Erythroblast (primary cell): ENCODE data around the gene RELA.
"Not testable (repeated sequence)": the region's sequence is repeated elsewhere in the genome, so short reads cannot be mapped to it uniquely, and the experiment has no call there.

Experiments used
- DNase-seq, 2 experiments: peaks; one replicate each; lab custom pipeline; 2025; lab: John Stamatoyannopoulos, UW
- GATA1 ChIP-seq: IDR thresholded peaks from 2 replicates; pipeline ENCODE4 v1.6.1; 2011; ENCODE audit warnings: low read depth, mild to moderate bottlenecking, control low read depth, low read length, moderate library complexity
- POLR2A ChIP-seq: IDR thresholded peaks from 2 replicates; pipeline ENCODE4 v1.6.1; 2011; ENCODE audit warnings: mild to moderate bottlenecking, low read length

Gene RELA

GRCh38 chr11:65649656-65650546 lies 12.8 kb downstream of the RELA start:
- no peak for DNase-seq
- no peak for TF ChIP-seq POLR2A
- no peak for TF ChIP-seq GATA1

DNA sequence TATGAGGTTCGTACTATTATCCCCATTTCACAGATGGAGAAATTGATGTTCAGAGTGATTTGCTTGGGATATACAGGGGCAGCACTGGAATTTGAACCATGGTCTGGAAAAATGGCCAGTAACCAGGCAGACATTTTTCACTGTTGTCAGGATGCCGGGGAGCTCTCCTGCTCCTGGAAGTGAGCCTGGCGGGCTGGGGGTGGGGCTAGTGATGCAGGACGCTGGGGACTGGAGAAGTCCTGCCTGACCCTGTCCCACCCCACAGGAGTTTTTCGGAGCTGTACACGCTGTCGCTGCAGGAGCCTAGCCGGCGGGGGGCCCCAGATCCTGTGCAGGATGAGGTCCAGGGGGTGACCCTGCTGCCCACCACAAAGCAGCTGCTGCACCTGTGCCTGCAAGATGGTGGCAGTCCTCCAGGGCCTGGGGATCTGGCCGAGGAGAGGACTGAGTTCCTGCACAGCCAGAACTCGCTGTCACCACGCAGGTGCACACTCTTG lies 13.7 kb downstream of the RELA start:
- no peak for DNase-seq
- TF ChIP-seq GATA1 (no peak), POLR2A (no peak)

DNA sequence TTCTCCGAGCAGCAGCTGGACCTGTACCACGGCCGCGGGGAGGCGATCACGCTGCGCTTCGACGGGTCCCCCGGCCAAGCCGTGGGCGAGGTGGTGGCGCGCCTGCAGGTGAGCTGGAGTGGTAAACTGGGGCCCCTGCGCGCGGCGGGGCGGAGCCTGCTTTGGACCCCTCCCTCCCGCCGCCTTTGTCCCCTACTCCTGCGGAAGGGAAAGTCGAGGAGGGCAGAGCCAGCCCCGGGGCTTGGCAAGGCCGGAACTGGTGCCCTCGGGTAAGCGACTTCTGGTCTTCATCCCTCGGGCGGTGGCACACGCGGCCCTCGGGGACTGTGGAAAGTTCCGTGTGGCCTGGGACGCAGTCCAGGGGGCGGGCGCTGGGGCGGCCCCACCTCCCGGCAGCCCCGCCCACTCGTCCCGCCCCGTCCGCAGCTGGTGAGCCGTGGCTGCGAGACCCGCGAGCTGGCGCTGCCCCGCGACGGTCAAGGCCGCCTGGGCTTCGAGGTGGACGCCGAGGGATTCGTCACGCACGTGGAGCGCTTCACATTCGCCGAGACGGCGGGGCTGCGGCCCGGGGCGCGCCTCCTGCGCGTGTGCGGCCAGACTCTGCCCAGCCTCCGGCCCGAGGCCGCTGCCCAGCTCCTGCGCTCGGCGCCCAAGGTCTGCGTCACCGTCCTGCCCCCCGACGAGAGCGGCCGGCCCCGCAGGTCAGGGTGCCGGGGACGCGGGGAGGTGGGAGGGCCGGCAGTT lies 15.6 kb downstream of the RELA start:
- DNase-seq, result no peak
- TF ChIP-seq POLR2A (no peak), GATA1 (no peak)

GRCh38 chr11:65646288-65646957 lies 16.3 kb downstream of the RELA start:
- no peak for DNase-seq
- TF ChIP-seq POLR2A (no peak), GATA1 (no peak)

DNA sequence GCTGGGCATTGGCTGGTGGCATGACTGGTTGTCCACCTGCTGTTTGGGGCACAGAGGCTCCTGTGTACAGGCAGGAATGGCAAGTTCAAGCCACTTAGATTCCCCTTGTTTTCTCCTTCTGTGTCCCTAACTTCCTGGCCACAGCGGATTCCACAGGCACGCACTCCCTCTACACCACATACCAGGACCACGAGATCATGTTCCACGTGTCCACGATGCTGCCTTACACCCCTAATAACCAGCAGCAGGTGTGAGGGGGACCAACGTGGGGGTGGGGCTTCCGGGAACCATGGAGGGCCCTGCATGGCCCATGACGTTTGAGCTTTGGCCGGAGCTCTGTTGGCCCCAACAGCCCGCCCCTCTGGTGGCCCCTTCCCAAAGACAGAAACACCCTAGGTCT lies 17.0 kb downstream of the RELA start:
- DNase-seq, result no peak
- no peak for TF ChIP-seq GATA1
- no peak for TF ChIP-seq POLR2A

- TF ChIP-seq POLR2A (no peak), GATA1 (no peak)
- no peak for DNase-seq
Observed at GRCh38 chr11:65644837-65645236, 17.9 kb downstream of the RELA start.

GRCh38 chr11:65643971-65644370 lies 18.7 kb downstream of the RELA start:
- DNase-seq, result peak; percentile 41 to 55

GRCh38 chr11:65642014-65642671 lies 20.6 kb downstream of the RELA start:
- TF ChIP-seq GATA1, result no peak
- no peak for TF ChIP-seq POLR2A
- DNase-seq, result peak; percentile 33 to 42

More at GRCh38 chr11:65643971-65644370, 18.7 kb downstream of the RELA start:
- TF ChIP-seq POLR2A, result no peak
- TF ChIP-seq GATA1, result no peak

DNA sequence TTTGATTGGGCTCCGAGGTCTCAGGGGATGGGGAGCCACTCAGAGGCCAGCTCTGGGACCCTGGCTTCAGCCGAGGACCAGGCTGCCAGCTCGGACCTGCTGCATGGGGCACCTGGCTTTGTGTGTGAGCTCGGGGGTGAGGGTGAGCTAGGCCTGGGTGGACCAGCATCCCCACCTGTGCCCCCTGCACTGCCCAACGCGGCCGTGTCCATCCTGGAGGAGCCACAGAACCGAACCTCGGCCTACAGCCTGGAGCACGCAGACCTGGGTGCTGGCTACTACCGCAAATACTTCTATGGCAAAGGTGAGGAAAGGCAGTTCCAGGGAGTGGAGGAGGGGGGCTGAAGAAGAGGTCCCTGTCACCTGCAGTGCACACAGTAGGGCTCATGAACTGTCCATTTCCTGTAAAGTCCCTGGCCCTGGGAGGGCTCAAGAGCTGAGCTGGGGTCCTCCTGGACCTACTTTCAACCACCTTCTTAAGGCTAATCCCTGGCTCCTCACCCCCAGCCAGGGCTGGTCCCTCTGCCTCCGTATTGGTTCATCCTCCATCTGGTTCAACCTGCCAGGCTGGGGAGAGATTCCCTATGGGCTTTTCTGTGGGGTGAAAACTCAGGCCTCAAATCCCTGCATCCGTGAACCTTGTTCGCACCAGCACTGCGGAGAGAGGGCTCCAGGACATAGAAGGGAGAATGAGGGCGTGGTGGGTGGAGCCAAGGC lies 21.3 kb downstream of the RELA start:
- TF ChIP-seq POLR2A (no peak), GATA1 (no peak)
- DNase-seq, result no peak

- no peak for TF ChIP-seq POLR2A
- no peak for TF ChIP-seq GATA1
- no peak for DNase-seq
Observed at GRCh38 chr11:65640483-65641296, 22.0 kb downstream of the RELA start.

GRCh38 chr11:65639623-65640482 lies 22.9 kb downstream of the RELA start:
- TF ChIP-seq GATA1, result no peak
- no peak for TF ChIP-seq POLR2A
- no peak for DNase-seq

DNA sequence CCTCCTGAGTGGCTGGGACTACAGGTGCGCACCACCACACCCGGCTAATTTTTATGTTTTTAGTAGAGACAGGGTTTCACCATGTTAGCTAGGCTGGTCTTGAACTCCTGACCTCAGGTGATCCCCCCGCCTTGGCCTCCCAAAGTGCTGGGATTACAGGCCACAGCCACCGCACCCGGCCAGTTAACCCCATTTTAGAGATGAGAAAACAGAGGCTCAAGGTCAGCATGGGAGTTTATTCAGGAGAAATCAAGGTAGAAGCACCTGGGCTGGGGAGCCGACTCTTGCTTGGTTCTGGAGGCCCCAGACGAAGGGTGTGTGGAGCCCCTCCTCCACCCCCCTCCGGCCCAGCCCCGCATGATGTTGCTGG lies 23.5 kb downstream of the RELA start:
- not testable (repeated sequence) for DNase-seq
